A549 (cell line): ENCODE measurements around the gene OLFM1. TPM values are rescaled to one million over a fixed set of nuclear protein-coding genes. Genes with fewer than 3 reads are reported as not detected.

Source experiments
- ATAC-seq, 2 experiments: fragments of 200-7000 bp in 1 of 2; fragments of >200 bp in 1 of 2; cut with Nextera tagmentation in 1 of 2; cut with Tn5 transposase in 1 of 2; 3 replicates each; pipeline versions ENCODE4 v1.8.0 to v1.9.1; 2018 to 2020; ENCODE audit warnings: mild to moderate bottlenecking in 1 of 2, moderate library complexity in 1 of 2
- CTCF ChIA-PET: fragments of 300-600 bp; sonication (Branson Sonifier 250); formaldehyde crosslinking; extraction: SDS; loops from one replicate; lab custom pipeline; 2021; ENCODE audit warnings: antibody characterized with exemption, inconsistent platforms; lab: Yijun Ruan, JAX
- POLR2A ChIA-PET: fragments of 350-600 bp; formaldehyde crosslinking; extraction: SDS; loops from one replicate; lab custom pipeline; 2021; ENCODE audit warnings: antibody characterized with exemption, inconsistent platforms; lab: Yijun Ruan, JAX
- DNase-seq, 2 experiments: peaks; one replicate each; pipeline versions ENCODE4 v3.0.0 to v3.0.0-alpha.2; 2011 to 2016; ENCODE audit warnings: low read depth in 1 of 2, low spot score in 1 of 2
- FAIRE-seq: peaks from 2 replicates; lab custom pipeline; 2011; peaks lifted over from hg19 to GRCh38; lab: Jason Lieb, UNC
- H3K27ac ChIP-seq, 2 experiments: fragments of >200 bp; sonication (Bioruptor Twin); formaldehyde crosslinking; 3 replicates each; pipeline ENCODE4 v1.5.1; 2016 to 2017
- H3K4me1 ChIP-seq: fragments of >200 bp; sonication (Bioruptor Twin); formaldehyde crosslinking; 3 replicates; pipeline ENCODE4 v1.6.1; 2016
- H3K4me2 ChIP-seq: fragments of >200 bp; sonication (Bioruptor Twin); formaldehyde crosslinking; 3 replicates; pipeline ENCODE4 v1.6.1; 2016
- H3K4me3 ChIP-seq: fragments of >200 bp; sonication (Bioruptor Twin); formaldehyde crosslinking; 3 replicates; pipeline ENCODE4 v1.5.1; 2016
- H3K9me3 ChIP-seq: fragments of >200 bp; sonication (Bioruptor Twin); formaldehyde crosslinking; 3 replicates; pipeline ENCODE4 v1.6.1; 2016
- ATOH8 ChIP-seq: fragments of 250-450 bp; sonication (Bioruptor Pico); IDR thresholded peaks from 2 replicates; pipeline ENCODE4 v1.5.0; 2020; ENCODE audit warnings: low read depth, mild to moderate bottlenecking, moderate library complexity
- CBX2 ChIP-seq: fragments of 200-600 bp; sonication (generic); IDR thresholded peaks from 2 replicates; pipeline ENCODE4 v1.6.1; 2016; ENCODE audit warnings: low read depth, mild to moderate bottlenecking, borderline replicate concordance
- CBX8 ChIP-seq: fragments of 200-600 bp; sonication (generic); IDR thresholded peaks from 2 replicates; pipeline ENCODE4 v1.6.1; 2016
- CHD2 ChIP-seq: fragments of 150-350 bp; IDR thresholded peaks from 2 replicates; pipeline ENCODE4 v1.6.1; 2014; ENCODE audit warnings: low read length; ENCODE audit not compliant: partially characterized antibody
- FOXS1 ChIP-seq: fragments of 250-450 bp; sonication (Bioruptor Pico); IDR thresholded peaks from 2 replicates; pipeline ENCODE4 v1.5.0; 2020; ENCODE audit warnings: mild to moderate bottlenecking, moderate library complexity
- HEYL ChIP-seq: fragments of 250-450 bp; sonication (Bioruptor Pico); IDR thresholded peaks from 2 replicates; pipeline ENCODE4 v1.8.0; 2021; ENCODE audit warnings: mild to moderate bottlenecking, moderate library complexity
- MAFK ChIP-seq: fragments of 450-650 bp; IDR thresholded peaks from 2 replicates; pipeline ENCODE4 v1.6.1; 2014; ENCODE audit not compliant: partially characterized antibody
- MAZ ChIP-seq: fragments of 150-350 bp; IDR thresholded peaks from 2 replicates; pipeline ENCODE4 v1.6.1; 2014; ENCODE audit warnings: antibody characterized with exemption, low read depth, low read length, borderline replicate concordance
- NFE2L2 ChIP-seq: fragments of 150-350 bp; conservative IDR thresholded peaks from 2 replicates; pipeline ENCODE4 v1.6.1; 2014; ENCODE audit warnings: low read length
- NPAS2 ChIP-seq: fragments of 250-450 bp; sonication (Bioruptor Pico); IDR thresholded peaks from 2 replicates; pipeline ENCODE4 v1.8.0; 2022; ENCODE audit warnings: mild to moderate bottlenecking, moderate library complexity, borderline replicate concordance
- NR3C1 ChIP-seq: fragments of >200 bp; sonication (Bioruptor Twin); formaldehyde crosslinking; IDR thresholded peaks from 3 replicates; pipeline ENCODE4 v1.6.1; 2017
- POLR2AphosphoS2 ChIP-seq: conservative IDR thresholded peaks from 2 replicates; pipeline ENCODE4 v1.6.1; 2012; ENCODE audit warnings: low read length, improper control_type of control experiment, inconsistent platforms
- RARB ChIP-seq: fragments of 250-450 bp; sonication (Bioruptor Pico); IDR thresholded peaks from 2 replicates; pipeline ENCODE4 v1.8.0; 2021; ENCODE audit warnings: mild to moderate bottlenecking, moderate library complexity
- REST ChIP-seq: fragments of 200-600 bp; sonication (generic); IDR thresholded peaks from 2 replicates; pipeline ENCODE4 v1.6.1; 2016; ENCODE audit warnings: antibody characterized with exemption, mild to moderate bottlenecking, moderate library complexity
- RFX5 ChIP-seq: fragments of 450-650 bp; IDR thresholded peaks from 2 replicates; pipeline ENCODE4 v1.7.1; 2014; ENCODE audit warnings: antibody characterized with exemption, mild to moderate bottlenecking, moderate library complexity
- RNF2 ChIP-seq: fragments of 200-600 bp; sonication (generic); IDR thresholded peaks from 2 replicates; pipeline ENCODE4 v1.6.1; 2016; ENCODE audit warnings: low read depth, mild to moderate bottlenecking, antibody characterized with exemption, moderate library complexity, borderline replicate concordance
- SMC3 ChIP-seq: fragments of >200 bp; sonication (Bioruptor Twin); formaldehyde crosslinking; IDR thresholded peaks from 3 replicates; pipeline ENCODE4 v1.6.1; 2018; ENCODE audit warnings: inconsistent platforms
- SREBF2 ChIP-seq: fragments of 450-650 bp; IDR thresholded peaks from 2 replicates; pipeline ENCODE4 v1.6.1; 2014; ENCODE audit warnings: mild to moderate bottlenecking, moderate library complexity
- TP53 ChIP-seq: fragments of 250-450 bp; sonication (Bioruptor Pico); IDR thresholded peaks from 2 replicates; pipeline ENCODE4 v1.5.0; 2021; ENCODE audit warnings: mild to moderate bottlenecking, moderate library complexity
- ZC3H11A ChIP-seq: fragments of 450-650 bp; IDR thresholded peaks from 2 replicates; pipeline ENCODE4 v1.6.1; 2014; ENCODE audit warnings: antibody characterized with exemption, mild to moderate bottlenecking
- ZFP36 ChIP-seq: fragments of 450-650 bp; IDR thresholded peaks from 2 replicates; pipeline ENCODE4 v1.6.1; 2014; ENCODE audit warnings: borderline replicate concordance; ENCODE audit not compliant: partially characterized antibody
- WGBS: methylation state at CpG from one replicate; pipeline ENCODE4 v1.1.6; 2017; ENCODE audit errors: missing lambda C conversion rate; 5-methylcytosine and 5-hydroxymethylcytosine counted together
- polyA plus RNA-seq, 4 experiments: library from polyadenylated mRNA; depleted of rRNA in 3 of 4; stranded (reverse); fragments of >200 nt; fragmentation: RNase III in 1 of 4; extraction: RNeasy Plus Mini Kit Qiagen cat#74134 plus additional on column Dnase treatment in 1 of 4; gene quantifications; 2 replicates in 3 of 4; 3 replicates in 1 of 4; pipeline ENCODE4 v1.2.3, GENCODE V29; 2011 to 2017

The OLFM1 gene
- polyA plus RNA-seq, 2 of the 4 experiments (the other 2 are of a cell fraction): 2.7 to 10.5 TPM

GRCh38 chr9:135098400-135099105 is 11.1 kb downstream of the OLFM1 start:
- WGBS: 66% methylated on average over 20 of the region's 22 CpGs
- no peaks in the 10 kb centered on the region for H3K4me1 ChIP-seq
- POLR2A ChIA-PET: no interaction called here
- TF ChIP-seq REST (peak; percentile 84), CBX2 (no peak)
- ATAC-seq (0 out of 6 replicates have a peak, but pooled peaks of 1 of the 2 experiments have one; percentile 35), FAIRE-seq (no peak), DNase-seq (no peak)
- H3K4me2 ChIP-seq: no peak overlapping the region
- CTCF ChIA-PET: interaction anchor here (0.9 to 7.6 kb wide), 5 partner anchors 11 to 342 kb away, joined by 3 to 39 read pairs (median 3); partner anchors contain the start of gene OLFM1
- no peaks in the 10 kb centered on the region for H3K9me3 ChIP-seq
- no peak overlapping the region for H3K4me3 ChIP-seq
- H3K27ac ChIP-seq: no peak overlapping the region

- Histone ChIP-seq H3K4me1 (no peaks in the 10 kb centered on the region), H3K9me3 (no peaks in the 10 kb centered on the region), H3K4me2 (no peak overlapping the region), H3K4me3 (no peak overlapping the region), H3K27ac (no peak overlapping the region)
- FAIRE-seq: no peak
- ChIA-PET CTCF (interaction anchor here (0.9 to 7.6 kb wide), 5 partner anchors 12 to 341 kb away, joined by 3 to 39 read pairs (median 3); partner anchors contain the start of gene OLFM1), POLR2A (no interaction called here)
- TF ChIP-seq ATOH8: no peak
- TF ChIP-seq HEYL: no peak
- TF ChIP-seq POLR2AphosphoS2: no peak
- TF ChIP-seq MAZ: no peak
- no peak for TF ChIP-seq SMC3
- TF ChIP-seq FOXS1: no peak
- no peak for TF ChIP-seq CBX8
- no peak for ATAC-seq
- 47% methylated on average over 5 of the region's 5 CpGs for WGBS
- DNase-seq: no peak
These were observed 12.1 kb downstream of the OLFM1 start for GRCh38 chr9:135099574-135099973.

- Histone ChIP-seq H3K4me3 (no peak overlapping the region), H3K9me3 (no peaks in the 10 kb centered on the region), H3K4me2 (no peak overlapping the region), H3K4me1 (no peaks in the 10 kb centered on the region), H3K27ac (no peak overlapping the region)
- 56% methylated on average over 9 of the region's 10 CpGs for WGBS
- no peak for FAIRE-seq
- DNase-seq: no peak
- CTCF ChIA-PET: interaction anchor here (0.8 to 7.6 kb wide), 4 partner anchors 13 to 340 kb away, joined by 3 to 39 read pairs (median 8); partner anchors contain the start of gene OLFM1
- ATAC-seq: no peak
- POLR2A ChIA-PET: no interaction called here
- no peak for TF ChIP-seq MAFK
- no peak for TF ChIP-seq ZC3H11A
- TF ChIP-seq ZFP36: no peak
- no peak for TF ChIP-seq CHD2
- no peak for TF ChIP-seq NFE2L2
- no peak for TF ChIP-seq RFX5
- no peak for TF ChIP-seq NR3C1
- no peak for TF ChIP-seq RARB (CRISPR knock-in tag)
- TF ChIP-seq TP53 (CRISPR knock-in tag): no peak
- TF ChIP-seq FOXS1: no peak
- TF ChIP-seq RNF2: no peak
- TF ChIP-seq SREBF2: no peak
- TF ChIP-seq NPAS2 (CRISPR knock-in tag): no peak
- TF ChIP-seq, all 56 proteins: peak for 0
These were observed 12.8 kb downstream of the OLFM1 start for GRCh38 chr9:135100241-135100681.
